GM12878 (cell line): ENCODE results near the gene CKAP5. TPM values are rescaled to one million over a fixed set of nuclear protein-coding genes. Genes with fewer than 3 reads are reported as not detected.

Experiments used
- ATAC-seq: fragments of 200-7000 bp; cut with Tn5 transposase; 3 replicates; pipeline ENCODE4 v1.9.1; 2020; ENCODE audit warnings: mild to moderate bottlenecking, moderate library complexity
- BruUV-seq: library from RNA; stranded (reverse); fragments of 400-500 nt; replicated peaks from 2 replicates; lab custom pipeline; 2021; lab: Mats Ljungman, UMichigan
- CTCF ChIA-PET: fragments of 300-600 bp; sonication (Branson Sonifier 250); formaldehyde crosslinking; extraction: SDS; loops from one replicate; lab custom pipeline; 2021; ENCODE audit warnings: inconsistent platforms; lab: Yijun Ruan, JAX
- POLR2A ChIA-PET: fragments of 350-600 bp; formaldehyde crosslinking; extraction: SDS; loops from one replicate; lab custom pipeline; 2021; ENCODE audit warnings: inconsistent platforms; lab: Charles Lee
- RAD21 ChIA-PET: fragments of 300-600 bp; sonication (Branson Sonifier 250); formaldehyde crosslinking; loops from one replicate; lab custom pipeline; 2023; ENCODE audit warnings: antibody characterized with exemption; ENCODE audit not compliant: unreplicated experiment; lab: Charles Lee
- SMC1A ChIA-PET: fragments of 300-600 bp; sonication (Branson Sonifier 250); formaldehyde crosslinking; loops from one replicate; lab custom pipeline; 2023; ENCODE audit not compliant: unreplicated experiment, uncharacterized antibody; lab: Charles Lee
- DNase-seq: peaks from one replicate; pipeline ENCODE4 v3.0.0-alpha.2; 2011; ENCODE audit warnings: low read depth, low spot score
- FAIRE-seq: peaks from 3 replicates; lab custom pipeline; 2011; peaks lifted over from hg19 to GRCh38; lab: Jason Lieb, UNC
- H2AFZ ChIP-seq: 2 replicates; pipeline ENCODE4 v1.6.0; 2011; ENCODE audit warnings: low read depth, low read length, control low read depth; ENCODE audit not compliant: control insufficient read depth
- H3K27ac ChIP-seq: 2 replicates; pipeline ENCODE4 v1.5.1; 2011; ENCODE audit warnings: control low read depth; ENCODE audit not compliant: control insufficient read depth, insufficient read depth
- H3K27me3 ChIP-seq, 2 experiments: replicated peaks in 1 of 2; 2 replicates each; pipeline versions ENCODE4 v1.6.0 to v1.6.1; 2011; ENCODE audit warnings: low read length in 1 of 2; ENCODE audit not compliant: control insufficient read depth in 2 of 2, insufficient read depth in 2 of 2
- H3K36me3 ChIP-seq, 2 experiments: 2 replicates each; pipeline ENCODE4 v1.5.1; 2011; ENCODE audit warnings: low read length in 1 of 2; ENCODE audit not compliant: control insufficient read depth in 2 of 2, insufficient read depth in 2 of 2
- H3K4me1 ChIP-seq: 2 replicates; pipeline ENCODE4 v1.6.1; 2011; ENCODE audit warnings: mild to moderate bottlenecking, low read length, moderate library complexity, mixed read lengths; ENCODE audit not compliant: control insufficient read depth, insufficient read depth
- H3K4me2 ChIP-seq: 2 replicates; pipeline ENCODE4 v1.6.0; 2011; ENCODE audit warnings: control low read depth; ENCODE audit not compliant: control insufficient read depth, insufficient read depth
- H3K4me3 ChIP-seq: fragments of 200-600 bp; sonication (generic); 2 replicates; pipeline ENCODE4 v1.5.1; 2016
- H3K79me2 ChIP-seq: 2 replicates; pipeline ENCODE4 v1.6.0; 2011; ENCODE audit warnings: low read length; ENCODE audit not compliant: control insufficient read depth, insufficient read depth
- H3K9ac ChIP-seq: 2 replicates; pipeline ENCODE4 v1.8.0; 2011; ENCODE audit warnings: low read length, control low read depth, mixed read lengths; ENCODE audit not compliant: control insufficient read depth, insufficient read depth
- H3K9me3 ChIP-seq: replicated peaks from 3 replicates; pipeline ENCODE4 v1.5.1; 2011; ENCODE audit warnings: mild to moderate bottlenecking, low read length; ENCODE audit not compliant: control insufficient read depth, insufficient read depth
- H4K20me1 ChIP-seq: 2 replicates; pipeline ENCODE4 v1.6.0; 2011; ENCODE audit not compliant: control insufficient read depth, insufficient read depth
- EGR1 ChIP-seq, 2 experiments: IDR thresholded peaks; 1 replicate in 1 of 2; 2 replicates in 1 of 2; pipeline ENCODE4 v1.6.1; 2011 to 2012; ENCODE audit warnings: low read depth in 2 of 2, low read length in 2 of 2, borderline replicate concordance in 1 of 2, mild to moderate bottlenecking in 1 of 2, moderate library complexity in 1 of 2
- FOXM1 ChIP-seq: IDR thresholded peaks from 2 replicates; pipeline ENCODE4 v1.6.1; 2012; ENCODE audit warnings: low read depth, mild to moderate bottlenecking, inconsistent platforms, low read length, moderate library complexity
- NFYB ChIP-seq: IDR thresholded peaks from 2 replicates; pipeline ENCODE4 v1.6.1; 2011; ENCODE audit warnings: low read depth, mild to moderate bottlenecking, low read length, improper control_type of control experiment, moderate library complexity; ENCODE audit not compliant: insufficient read depth
- PAX8 ChIP-seq: fragments of 450-650 bp; IDR thresholded peaks from 2 replicates; pipeline ENCODE4 v1.6.1; 2017; ENCODE audit warnings: mild to moderate bottlenecking, moderate library complexity
- POU2F2 ChIP-seq: IDR thresholded peaks from 3 replicates; pipeline ENCODE4 v1.6.1; 2011; ENCODE audit warnings: low read depth, mild to moderate bottlenecking, low read length, borderline replicate concordance
- RAD21 ChIP-seq: IDR thresholded peaks from 2 replicates; pipeline ENCODE4 v1.6.1; 2011; ENCODE audit warnings: mild to moderate bottlenecking, low read depth, low read length, moderate library complexity; ENCODE audit not compliant: insufficient read depth
- RFX5 ChIP-seq: IDR thresholded peaks from 2 replicates; pipeline ENCODE4 v1.6.1; 2011; ENCODE audit warnings: low read depth, low read length, improper control_type of control experiment
- SIX5 ChIP-seq: IDR thresholded peaks from 2 replicates; pipeline ENCODE4 v1.6.1; 2011; ENCODE audit warnings: mild to moderate bottlenecking, low read depth, low read length, moderate library complexity; ENCODE audit not compliant: severe bottlenecking
- ZNF24 ChIP-seq: fragments of 450-650 bp; IDR thresholded peaks from 2 replicates; pipeline ENCODE4 v1.6.1; 2017; ENCODE audit warnings: antibody characterized with exemption, mild to moderate bottlenecking
- ZNF384 ChIP-seq: IDR thresholded peaks from 2 replicates; pipeline ENCODE4 v1.6.1; 2012; ENCODE audit warnings: low read depth, mild to moderate bottlenecking, low read length, improper control_type of control experiment, borderline replicate concordance
- WGBS: methylation state at CpG from one replicate; pipeline ENCODE4 v1.1.6; 2016; ENCODE audit warnings: low lambda C conversion rate; ENCODE audit not compliant: insufficient replicate concordance, insufficient coverage; ENCODE audit errors: missing lambda C conversion rate; 5-methylcytosine and 5-hydroxymethylcytosine counted together
- in situ Hi-C: fragments of 300-500 bp; cut with MboI; formaldehyde crosslinking; loops from 9 replicates; pipeline ENCODE4 v1.14.3; 2018; ENCODE audit warnings: mixed read lengths
- intact Hi-C: fragments of 100-400 bp; cut with micrococcal nuclease; formaldehyde crosslinking; loops from one replicate; pipeline ENCODE4 v1.14.2; 2022; ENCODE audit not compliant: unreplicated experiment
- polyA plus RNA-seq, 11 experiments: library from polyadenylated mRNA; depleted of rRNA in 4 of 11; unstranded in 6 of 11; stranded (reverse) in 5 of 11; fragments of >200 nt; fragmentation: Nextera tagmentation in 4 of 11; fragmentation: Illumina TruSeq in 1 of 11; extraction: Ambion mirVana in 4 of 11; extraction: Trizol in 1 of 11; gene quantifications; 1 replicate in 1 of 11; 2 replicates in 10 of 11; pipeline versions ENCODE4 v1.2.1 to v1.2.3, GENCODE V29; 2011 to 2016; ENCODE audit warnings: inconsistent platforms in 2 of 11, missing spikeins in 2 of 11, low read depth in 1 of 11
- total RNA-seq, 4 experiments: library from RNA; depleted of rRNA in 3 of 4; stranded (reverse); fragments of >200 nt in 3 of 4; fragmentation: Illumina TruSeq in 1 of 4; extraction: Trizol in 1 of 4; gene quantifications; 2 replicates each; pipeline versions ENCODE4 v1.2.1 to v1.2.3, GENCODE V29; 2013 to 2021
- TF ChIP-seq, protein P1 (sequence below), 3 experiments: IDR thresholded peaks in 2 of 3; conservative IDR thresholded peaks in 1 of 3; 2 replicates each; pipeline ENCODE4 v1.5.1; 2011; ENCODE audit warnings: low read depth in 3 of 3, low read length in 3 of 3, mild to moderate bottlenecking in 3 of 3, control low read depth in 2 of 3, moderate library complexity in 2 of 3, inconsistent platforms in 1 of 3, mixed read lengths in 1 of 3; ENCODE audit not compliant: control insufficient read depth in 2 of 3, insufficient read depth in 1 of 3; ENCODE audit errors: extremely low read depth in 1 of 3
- TF ChIP-seq, protein P2 (sequence below): IDR thresholded peaks from 2 replicates; pipeline ENCODE4 v1.6.1; 2011; ENCODE audit warnings: low read depth, mild to moderate bottlenecking, low read length, moderate library complexity, borderline replicate concordance; ENCODE audit errors: extremely low read depth

The CKAP5 gene
- total and polyA plus RNA-seq, 10 of the 15 experiments (the other 5 are each of a cell fraction or from before 2014, with no cell fraction given): 20.1 to 161 (median 79.8) TPM

DNA sequence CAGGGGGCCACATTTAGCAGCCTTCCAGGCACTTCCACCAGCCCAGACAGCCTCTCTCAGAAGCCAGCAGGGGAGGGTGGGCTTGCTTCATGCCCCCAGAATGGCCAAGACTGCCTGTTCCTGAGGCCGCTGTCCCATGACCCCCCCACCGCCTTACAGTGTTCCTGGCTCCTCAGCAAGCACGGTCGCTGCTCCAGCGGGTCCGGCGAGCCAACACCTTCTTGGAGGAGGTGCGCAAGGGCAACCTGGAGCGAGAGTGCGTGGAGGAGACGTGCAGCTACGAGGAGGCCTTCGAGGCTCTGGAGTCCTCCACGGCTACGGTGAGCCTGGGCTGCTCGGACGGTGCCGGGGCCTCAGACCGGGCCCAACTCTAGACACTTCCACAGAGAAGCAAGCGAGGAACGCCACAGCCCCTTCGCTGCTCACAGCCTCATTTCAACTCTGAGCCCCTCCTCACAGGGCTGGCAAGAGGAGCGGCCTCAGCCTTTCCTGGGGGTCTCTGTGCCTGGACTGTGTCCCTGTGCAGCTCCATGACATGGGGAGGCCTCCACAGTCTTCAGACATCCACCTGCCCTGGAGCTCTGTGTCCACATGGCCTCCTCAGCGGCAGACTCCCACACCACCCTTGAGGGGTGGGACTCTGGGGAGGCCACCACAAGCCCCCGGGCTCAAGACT is 126.4 kb downstream of the CKAP5 start (continued):
- TF ChIP-seq, protein P1, sequence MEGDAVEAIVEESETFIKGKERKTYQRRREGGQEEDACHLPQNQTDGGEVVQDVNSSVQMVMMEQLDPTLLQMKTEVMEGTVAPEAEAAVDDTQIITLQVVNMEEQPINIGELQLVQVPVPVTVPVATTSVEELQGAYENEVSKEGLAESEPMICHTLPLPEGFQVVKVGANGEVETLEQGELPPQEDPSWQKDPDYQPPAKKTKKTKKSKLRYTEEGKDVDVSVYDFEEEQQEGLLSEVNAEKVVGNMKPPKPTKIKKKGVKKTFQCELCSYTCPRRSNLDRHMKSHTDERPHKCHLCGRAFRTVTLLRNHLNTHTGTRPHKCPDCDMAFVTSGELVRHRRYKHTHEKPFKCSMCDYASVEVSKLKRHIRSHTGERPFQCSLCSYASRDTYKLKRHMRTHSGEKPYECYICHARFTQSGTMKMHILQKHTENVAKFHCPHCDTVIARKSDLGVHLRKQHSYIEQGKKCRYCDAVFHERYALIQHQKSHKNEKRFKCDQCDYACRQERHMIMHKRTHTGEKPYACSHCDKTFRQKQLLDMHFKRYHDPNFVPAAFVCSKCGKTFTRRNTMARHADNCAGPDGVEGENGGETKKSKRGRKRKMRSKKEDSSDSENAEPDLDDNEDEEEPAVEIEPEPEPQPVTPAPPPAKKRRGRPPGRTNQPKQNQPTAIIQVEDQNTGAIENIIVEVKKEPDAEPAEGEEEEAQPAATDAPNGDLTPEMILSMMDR (IDR thresholded peaks at IDR 0.05 in 2 of 3, conservative IDR thresholded peaks at IDR 0.05 in 1 of 3; ENCODE audit: control insufficient read depth in 2 of 3, extremely low read depth in 1 of 3, insufficient read depth in 1 of 3, low read depth in 3 of 3, low read length in 3 of 3): no peak
- TF ChIP-seq EGR1 (IDR thresholded peaks at IDR 0.05; ENCODE audit: borderline replicate concordance in 1 of 2, low read depth in 2 of 2, low read length in 2 of 2): no peak
- no peak for TF ChIP-seq RAD21
- no peak for TF ChIP-seq SIX5
- TF ChIP-seq ZNF384: no peak

DNA sequence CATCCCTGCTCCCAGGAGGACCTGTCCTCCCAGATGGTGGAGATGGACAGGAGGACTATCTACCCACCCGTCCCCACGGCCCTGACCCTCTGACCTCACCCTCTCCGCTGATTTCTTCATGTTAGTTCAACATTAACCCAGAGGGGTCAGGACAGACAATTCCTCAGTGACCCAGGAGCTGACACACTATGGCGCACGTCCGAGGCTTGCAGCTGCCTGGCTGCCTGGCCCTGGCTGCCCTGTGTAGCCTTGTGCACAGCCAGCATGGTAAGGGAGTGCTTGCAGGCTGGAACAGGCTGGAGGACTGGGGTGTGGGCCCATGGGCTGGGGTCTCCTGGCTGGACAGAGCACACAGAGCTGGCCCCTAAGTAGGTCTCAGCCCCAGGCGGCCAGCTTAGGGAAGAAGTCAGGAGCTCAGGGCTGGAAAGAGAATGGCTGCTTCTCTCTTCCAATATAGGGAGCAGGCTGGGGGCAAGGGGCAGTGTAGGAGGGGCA is 127.0 kb downstream of the CKAP5 start, which contains the start of gene F2:
Gene F2, plus strand, starts transcription at position 166 of the 495 bp plus-strand sequence. Its CDS starts 23 bp downstream, at position 189.
- SMC1A ChIA-PET: no interaction called here
- Histone ChIP-seq H3K9ac (no peak within 1 kb of the TSS), H3K4me2 (no peak within 1 kb of the TSS), H3K79me2 (no peaks in the 10 kb centered on the region), H2AFZ (peak within 1 kb of the TSS; percentile 51), H3K4me3 (no peak within 1 kb of the TSS), H3K36me3 (no peaks in the 10 kb centered on the region), H3K9me3 (no peaks in the 10 kb centered on the region), H3K4me1 (no peaks in the 10 kb centered on the region; the same call in 1 of the 2 replicates), H4K20me1 (no peaks in the 10 kb centered on the region), H3K27me3 (no peaks in the 10 kb centered on the region), H3K27ac (no peak within 1 kb of the TSS)
- no peak for TF ChIP-seq NFYB
- no peak for TF ChIP-seq FOXM1
- TF ChIP-seq PAX8: no peak
- no peak for TF ChIP-seq POU2F2
- no peak for TF ChIP-seq RFX5
- TF ChIP-seq, protein P2, sequence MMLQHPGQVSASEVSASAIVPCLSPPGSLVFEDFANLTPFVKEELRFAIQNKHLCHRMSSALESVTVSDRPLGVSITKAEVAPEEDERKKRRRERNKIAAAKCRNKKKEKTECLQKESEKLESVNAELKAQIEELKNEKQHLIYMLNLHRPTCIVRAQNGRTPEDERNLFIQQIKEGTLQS: no peak
- no peak for TF ChIP-seq ZNF24
- in situ Hi-C loops (no loop called here), intact Hi-C loops (no loop called here)
- 67% methylated on average over 7 of the region's 7 CpGs for WGBS
- BruUV-seq: no TSS peak
- ATAC-seq (no peak), DNase-seq (no peak), FAIRE-seq (no peak)
- POLR2A ChIA-PET: no interaction called here
- RAD21 ChIA-PET: interaction anchor here (0.7 kb wide), 1 partner anchor 11 kb away, joined by 4 read pairs; no protein-coding TSS in a partner anchor
- CTCF ChIA-PET: no interaction called here
